Astrocyte (in vitro differentiated cells and primary cell): ENCODE results near the gene HNRNPUL1. TPM values are rescaled to one million over a fixed set of nuclear protein-coding genes. Genes with fewer than 3 reads are reported as not detected.
A peak's percentile ranks its signal among the peaks of the same experiment; 100 is the strongest.

Experiments
- DNase-seq: peaks from one replicate; pipeline ENCODE4 v3.0.0-alpha.2; 2010; ENCODE audit warnings: low read depth
- FAIRE-seq: peaks from 2 replicates; lab custom pipeline; 2011; peaks lifted over from hg19 to GRCh38; lab: Jason Lieb, UNC
- H2AFZ ChIP-seq: 2 replicates; pipeline ENCODE4 v1.6.0; 2012; ENCODE audit warnings: low read depth, low read length, inconsistent platforms
- H3K27ac ChIP-seq: 2 replicates; pipeline ENCODE4 v1.5.1; 2011; ENCODE audit warnings: low read depth, low read length, inconsistent platforms
- H3K27me3 ChIP-seq: 2 replicates; pipeline ENCODE4 v1.6.0; 2011; ENCODE audit warnings: low read length, inconsistent platforms; ENCODE audit not compliant: insufficient read depth
- H3K36me3 ChIP-seq: 2 replicates; pipeline ENCODE4 v1.5.1; 2011; ENCODE audit warnings: low read length, inconsistent platforms; ENCODE audit not compliant: insufficient read depth
- H3K4me1 ChIP-seq: 2 replicates; pipeline ENCODE4 v1.5.1; 2011; ENCODE audit warnings: low read length, inconsistent platforms; ENCODE audit not compliant: insufficient read depth
- H3K4me2 ChIP-seq: 2 replicates; pipeline ENCODE4 v1.6.0; 2012; ENCODE audit warnings: low read length, inconsistent platforms
- H3K4me3 ChIP-seq: 2 replicates; pipeline ENCODE4 v1.5.1; 2011; ENCODE audit warnings: low read depth, mild to moderate bottlenecking, low read length, inconsistent platforms; ENCODE audit not compliant: insufficient read depth
- H3K79me2 ChIP-seq: 2 replicates; pipeline ENCODE4 v1.6.0; 2012; ENCODE audit warnings: mild to moderate bottlenecking, low read length, inconsistent platforms; ENCODE audit not compliant: insufficient read depth
- H3K9ac ChIP-seq: 2 replicates; pipeline ENCODE4 v1.6.0; 2012; ENCODE audit warnings: mild to moderate bottlenecking, low read length, inconsistent platforms
- H3K9me3 ChIP-seq: 2 replicates; pipeline ENCODE4 v1.5.1; 2012; ENCODE audit warnings: low read depth, mild to moderate bottlenecking, low read length, inconsistent platforms; ENCODE audit not compliant: insufficient read depth
- H4K20me1 ChIP-seq: 2 replicates; pipeline ENCODE4 v1.6.0; 2012; ENCODE audit warnings: low read length, inconsistent platforms; ENCODE audit not compliant: insufficient read depth
- H3K27ac Mint-ChIP-seq: one replicate; pipeline ENCODE4 v1.8.0; 2021; ENCODE audit warnings: mild to moderate bottlenecking, mixed read lengths; ENCODE audit not compliant: unreplicated experiment
- H3K27me3 Mint-ChIP-seq: one replicate; pipeline ENCODE4 v1.8.0; 2021; ENCODE audit warnings: low read depth, mixed read lengths; ENCODE audit not compliant: unreplicated experiment
- H3K36me3 Mint-ChIP-seq: one replicate; pipeline ENCODE4 v1.8.0; 2021; ENCODE audit warnings: low read depth, mixed read lengths; ENCODE audit not compliant: unreplicated experiment
- H3K4me1 Mint-ChIP-seq: one replicate; pipeline ENCODE4 v1.8.0; 2021; ENCODE audit warnings: low read depth, mixed read lengths; ENCODE audit not compliant: unreplicated experiment
- H3K4me3 Mint-ChIP-seq: one replicate; pipeline ENCODE4 v1.8.0; 2021; ENCODE audit warnings: mild to moderate bottlenecking, moderate library complexity, mixed read lengths; ENCODE audit not compliant: unreplicated experiment
- H3K9me3 Mint-ChIP-seq: one replicate; pipeline ENCODE4 v1.8.0; 2021; ENCODE audit warnings: mild to moderate bottlenecking, mixed read lengths; ENCODE audit not compliant: unreplicated experiment
- CTCF ChIP-seq: IDR thresholded peaks from 2 replicates; pipeline ENCODE4 v1.5.1; 2011; ENCODE audit warnings: low read depth, mild to moderate bottlenecking, inconsistent platforms, low read length, moderate library complexity; ENCODE audit not compliant: insufficient read depth
- EZH2 ChIP-seq: IDR thresholded peaks from 2 replicates; pipeline ENCODE4 v1.6.1; 2012; ENCODE audit warnings: mild to moderate bottlenecking, low read length, inconsistent platforms; ENCODE audit not compliant: insufficient read depth
- total RNA-seq: library from RNA; stranded (reverse); gene quantifications from 2 replicates; pipeline ENCODE4 v1.2.1, GENCODE V29; 2021

Gene HNRNPUL1
- total RNA-seq, 1 donor from 2014 or later: 174 TPM

GRCh38 chr19:41239363-41239762 lies 24.8 kb upstream of the HNRNPUL1 start:
- no peak for FAIRE-seq
- peaks cover 24% of the 10 kb centered on the region for H3K79me2 ChIP-seq

GRCh38 chr19:41239961-41240574 lies 24.1 kb upstream of the HNRNPUL1 start:
- H2AFZ ChIP-seq: no peak overlapping the region
- peaks cover 11% of the 10 kb centered on the region for H3K36me3 Mint-ChIP-seq
- H3K27me3 ChIP-seq: no peaks in the 10 kb centered on the region
- H3K27me3 Mint-ChIP-seq: no peaks in the 10 kb centered on the region
- no peak overlapping the region for H3K27ac Mint-ChIP-seq
- H3K4me1 Mint-ChIP-seq: no peaks in the 10 kb centered on the region
- H3K4me2 ChIP-seq: no peak overlapping the region
- peaks cover 21% of the 10 kb centered on the region for H3K79me2 ChIP-seq
- FAIRE-seq (peak; percentile 13), DNase-seq (no peak)
- peaks cover 78% of the 10 kb centered on the region for H3K36me3 ChIP-seq
- peaks cover 41% of the 10 kb centered on the region for H4K20me1 ChIP-seq
- no peak overlapping the region for H3K9ac ChIP-seq
- no peaks in the 10 kb centered on the region for H3K9me3 Mint-ChIP-seq
- no peak overlapping the region for H3K27ac ChIP-seq
- H3K4me3 ChIP-seq: no peak overlapping the region
- no peaks in the 10 kb centered on the region for H3K4me1 ChIP-seq
- H3K4me3 Mint-ChIP-seq: no peak overlapping the region
- no peak for TF ChIP-seq EZH2
- no peak for TF ChIP-seq CTCF
- H3K9me3 ChIP-seq: no peaks in the 10 kb centered on the region

More at GRCh38 chr19:41239363-41239762, 24.8 kb upstream of the HNRNPUL1 start:
- TF ChIP-seq CTCF (no peak), EZH2 (no peak)
- peaks cover 14% of the 10 kb centered on the region for H3K36me3 Mint-ChIP-seq
- Histone ChIP-seq H4K20me1 (peaks cover 46% of the 10 kb centered on the region), H3K4me2 (no peak overlapping the region), H3K9me3 (no peaks in the 10 kb centered on the region), H3K4me3 (no peak overlapping the region), H3K27ac (no peak overlapping the region), H3K27me3 (no peaks in the 10 kb centered on the region), H3K9ac (no peak overlapping the region), H3K36me3 (peaks cover 79% of the 10 kb centered on the region), H2AFZ (no peak overlapping the region), H3K4me1 (no peaks in the 10 kb centered on the region)
- H3K4me1 Mint-ChIP-seq: no peaks in the 10 kb centered on the region
- DNase-seq: no peak
- H3K4me3 Mint-ChIP-seq: no peak overlapping the region
- H3K27ac Mint-ChIP-seq: no peak overlapping the region
- no peaks in the 10 kb centered on the region for H3K9me3 Mint-ChIP-seq
- no peaks in the 10 kb centered on the region for H3K27me3 Mint-ChIP-seq

DNA sequence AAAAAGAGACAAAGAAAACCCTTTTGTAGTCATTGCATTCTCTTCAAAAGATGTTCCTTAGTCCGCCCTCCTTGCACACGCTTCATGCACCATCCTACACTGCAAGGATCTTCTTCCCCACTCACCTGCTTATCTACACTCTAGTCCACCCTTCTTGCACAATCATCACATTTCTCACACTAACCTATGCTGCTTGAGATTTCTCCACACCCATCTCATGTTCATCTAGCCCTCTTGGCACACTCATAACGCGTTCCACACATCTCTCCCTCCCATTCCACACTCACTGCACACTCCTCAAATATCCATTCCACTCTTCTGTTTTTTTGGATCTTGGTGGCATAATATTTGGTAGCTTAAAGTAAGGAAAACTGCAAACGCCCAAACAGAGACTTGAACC lies 22.3 kb upstream of the HNRNPUL1 start:
- peaks cover 37% of the 10 kb centered on the region for H4K20me1 ChIP-seq
- no peaks in the 10 kb centered on the region for H3K4me1 Mint-ChIP-seq
- H3K9ac ChIP-seq: no peak overlapping the region
- no peak for DNase-seq
- H3K4me2 ChIP-seq: no peak overlapping the region
- no peak overlapping the region for H3K27ac Mint-ChIP-seq
- no peaks in the 10 kb centered on the region for H3K9me3 ChIP-seq
- no peaks in the 10 kb centered on the region for H3K27me3 Mint-ChIP-seq
- FAIRE-seq: no peak
- H3K9me3 Mint-ChIP-seq: no peaks in the 10 kb centered on the region
- TF ChIP-seq CTCF: no peak
- no peak for TF ChIP-seq EZH2
- peaks cover 82% of the 10 kb centered on the region for H3K36me3 ChIP-seq
- H3K27ac ChIP-seq: no peak overlapping the region
- no peak overlapping the region for H3K4me3 Mint-ChIP-seq
- H3K79me2 ChIP-seq: peaks cover 23% of the 10 kb centered on the region
- no peak overlapping the region for H2AFZ ChIP-seq
- H3K4me3 ChIP-seq: no peak overlapping the region
- no peaks in the 10 kb centered on the region for H3K4me1 ChIP-seq
- peaks cover 19% of the 10 kb centered on the region for H3K36me3 Mint-ChIP-seq
- no peaks in the 10 kb centered on the region for H3K27me3 ChIP-seq
